Measurements from ENCODE around the gene SIRT2. TPM values are rescaled to one million over a fixed set of nuclear protein-coding genes. Genes with fewer than 3 reads are reported as not detected.

Gene SIRT2
- polyA plus RNA-seq, 1 donor (not counting 4 experiments of a cell fraction or from before 2014, with no cell fraction given): 46.6 TPM

DNA sequence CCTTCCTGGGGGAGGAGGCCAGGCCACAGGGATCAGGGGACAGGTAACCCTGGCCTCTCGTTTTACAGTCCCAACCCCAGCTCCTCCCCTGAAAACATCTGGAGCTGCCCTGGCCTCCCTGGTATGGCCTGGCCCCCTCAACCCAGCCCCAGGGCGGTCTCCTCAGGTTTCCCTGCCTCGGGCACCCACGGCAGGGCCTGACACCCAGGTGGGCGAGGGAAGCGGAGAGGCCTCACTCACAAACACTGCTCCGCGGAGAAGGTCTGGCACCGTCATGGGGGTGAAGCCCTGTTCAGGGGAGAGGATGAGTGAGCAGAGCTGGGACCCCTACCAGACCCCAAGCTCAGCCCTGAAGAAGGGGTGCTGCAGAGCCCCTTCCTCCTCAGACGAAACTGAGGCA is 19.1 kb upstream of the SIRT2 start:
- dilution Hi-C loops (cut with MboI; ENCODE audit: extremely low pct_ligation_motif_present, low sequenced_read_pairs): no loop called here
- TF ChIP-seq EZH2 (IDR thresholded peaks at IDR 0.05; ENCODE audit: low read length): no peak
- TF ChIP-seq, protein P1, sequence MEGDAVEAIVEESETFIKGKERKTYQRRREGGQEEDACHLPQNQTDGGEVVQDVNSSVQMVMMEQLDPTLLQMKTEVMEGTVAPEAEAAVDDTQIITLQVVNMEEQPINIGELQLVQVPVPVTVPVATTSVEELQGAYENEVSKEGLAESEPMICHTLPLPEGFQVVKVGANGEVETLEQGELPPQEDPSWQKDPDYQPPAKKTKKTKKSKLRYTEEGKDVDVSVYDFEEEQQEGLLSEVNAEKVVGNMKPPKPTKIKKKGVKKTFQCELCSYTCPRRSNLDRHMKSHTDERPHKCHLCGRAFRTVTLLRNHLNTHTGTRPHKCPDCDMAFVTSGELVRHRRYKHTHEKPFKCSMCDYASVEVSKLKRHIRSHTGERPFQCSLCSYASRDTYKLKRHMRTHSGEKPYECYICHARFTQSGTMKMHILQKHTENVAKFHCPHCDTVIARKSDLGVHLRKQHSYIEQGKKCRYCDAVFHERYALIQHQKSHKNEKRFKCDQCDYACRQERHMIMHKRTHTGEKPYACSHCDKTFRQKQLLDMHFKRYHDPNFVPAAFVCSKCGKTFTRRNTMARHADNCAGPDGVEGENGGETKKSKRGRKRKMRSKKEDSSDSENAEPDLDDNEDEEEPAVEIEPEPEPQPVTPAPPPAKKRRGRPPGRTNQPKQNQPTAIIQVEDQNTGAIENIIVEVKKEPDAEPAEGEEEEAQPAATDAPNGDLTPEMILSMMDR (optimal IDR thresholded peaks at IDR 0.05 in 1 of 3, IDR thresholded peaks at IDR 0.05 in 1 of 3, conservative IDR thresholded peaks at IDR 0.05 in 1 of 3; ENCODE audit: extremely low read depth in 1 of 3, insufficient read depth in 2 of 3, low read length in 3 of 3): no peak
- no peaks in the 10 kb centered on the region for H4K20me1 ChIP-seq (ENCODE audit: control insufficient read depth, extremely low read depth, insufficient read depth, low read length)

DNA sequence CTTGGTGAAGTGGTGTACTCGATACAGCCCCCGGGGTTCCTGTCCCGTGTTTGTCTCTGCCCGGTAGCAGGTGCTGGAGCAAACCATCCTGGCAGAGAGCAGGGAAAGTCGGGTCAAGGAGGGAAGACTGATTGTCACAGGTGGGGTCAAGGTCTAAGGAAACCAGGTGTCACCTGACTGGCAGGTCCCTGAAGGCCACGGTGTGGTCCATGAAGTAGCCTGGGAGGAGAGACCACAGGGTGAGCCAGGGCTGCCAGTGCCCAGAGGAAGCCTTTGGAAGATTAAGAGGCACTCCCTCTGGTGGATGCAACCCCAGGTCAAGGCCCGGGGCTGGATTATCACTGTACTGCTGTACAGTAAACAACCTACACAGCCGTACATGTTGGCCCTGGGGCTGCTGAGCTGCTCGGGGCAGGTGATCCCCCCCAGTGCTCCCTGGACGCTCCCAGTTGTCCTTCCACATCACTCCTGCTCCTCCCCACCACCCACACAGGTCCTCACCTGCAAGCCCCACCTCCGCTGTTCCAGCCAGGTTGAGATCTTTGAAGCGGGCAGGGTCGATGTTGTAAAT is 18.6 kb upstream of the SIRT2 start:
- Histone ChIP-seq H3K79me2 (ENCODE audit: control insufficient read depth, insufficient read depth, low read length) (no peaks in the 10 kb centered on the region), H4K20me1 (ENCODE audit: control insufficient read depth, extremely low read depth, insufficient read depth, low read length) (no peaks in the 10 kb centered on the region), H3K9me3 (ENCODE audit: control insufficient read depth, low read depth, low read length) (no peaks in the 10 kb centered on the region), H3K36me3 (ENCODE audit: control insufficient read depth in 2 of 2, extremely low read depth in 1 of 2, insufficient read depth in 2 of 2, low read length in 2 of 2) (peaks cover 8% of the 10 kb centered on the region in 2 experiments), H3K27me3 (ENCODE audit: control insufficient read depth, extremely low read depth, insufficient read depth, low read length) (no peaks in the 10 kb centered on the region), H3K27ac (ENCODE audit: control insufficient read depth, insufficient read depth, low read length) (no peak overlapping the region), H3K9ac (ENCODE audit: control insufficient read depth, extremely low read depth, insufficient read depth, low read length) (no peak overlapping the region), H3K9me1 (ENCODE audit: control insufficient read depth, extremely low read depth, insufficient read depth, low read length) (no peaks in the 10 kb centered on the region), H2AFZ (ENCODE audit: control insufficient read depth, low read length) (no peak overlapping the region), H3K4me3 (ENCODE audit: control insufficient read depth in 2 of 3, extremely low read depth in 1 of 3, insufficient read depth in 2 of 3, low read depth in 1 of 3, low read length in 3 of 3) (no peak overlapping the region), H3K4me2 (ENCODE audit: control insufficient read depth, extremely low read depth, insufficient read depth, low read depth, low read length) (no peak overlapping the region), H3K4me1 (ENCODE audit: control insufficient read depth, extremely low read depth, insufficient read depth, low read length) (no peaks in the 10 kb centered on the region)
- DNase-seq (ENCODE audit: low read depth, low spot score): no peak
- TF ChIP-seq EZH2 (IDR thresholded peaks at IDR 0.05; ENCODE audit: low read length): no peak
- TF ChIP-seq, protein P1 (optimal IDR thresholded peaks at IDR 0.05 in 1 of 3, IDR thresholded peaks at IDR 0.05 in 1 of 3, conservative IDR thresholded peaks at IDR 0.05 in 1 of 3; ENCODE audit: extremely low read depth in 1 of 3, insufficient read depth in 2 of 3, low read length in 3 of 3): peak; percentile 15 to 41 (median 36)
- no peak for FAIRE-seq
- dilution Hi-C loops (cut with MboI; ENCODE audit: extremely low pct_ligation_motif_present, low sequenced_read_pairs): no loop called here

More for the DNA sequence above, 19.1 kb upstream of the SIRT2 start:
- Histone ChIP-seq H3K4me2 (ENCODE audit: control insufficient read depth, extremely low read depth, insufficient read depth, low read depth, low read length) (no peak overlapping the region), H3K27me3 (ENCODE audit: control insufficient read depth, extremely low read depth, insufficient read depth, low read length) (no peaks in the 10 kb centered on the region), H3K36me3 (ENCODE audit: control insufficient read depth in 2 of 2, extremely low read depth in 1 of 2, insufficient read depth in 2 of 2, low read length in 2 of 2) (peaks cover 8% of the 10 kb centered on the region in 2 experiments), H3K4me3 (ENCODE audit: control insufficient read depth in 2 of 3, extremely low read depth in 1 of 3, insufficient read depth in 2 of 3, low read depth in 1 of 3, low read length in 3 of 3) (no peak overlapping the region), H3K9me3 (ENCODE audit: control insufficient read depth, low read depth, low read length) (no peaks in the 10 kb centered on the region), H3K79me2 (ENCODE audit: control insufficient read depth, insufficient read depth, low read length) (no peaks in the 10 kb centered on the region), H3K4me1 (ENCODE audit: control insufficient read depth, extremely low read depth, insufficient read depth, low read length) (no peaks in the 10 kb centered on the region), H3K9ac (ENCODE audit: control insufficient read depth, extremely low read depth, insufficient read depth, low read length) (no peak overlapping the region), H3K9me1 (ENCODE audit: control insufficient read depth, extremely low read depth, insufficient read depth, low read length) (no peaks in the 10 kb centered on the region), H2AFZ (ENCODE audit: control insufficient read depth, low read length) (no peak overlapping the region), H3K27ac (ENCODE audit: control insufficient read depth, insufficient read depth, low read length) (no peak overlapping the region)
- no peak for DNase-seq (ENCODE audit: low read depth, low spot score)
- FAIRE-seq: no peak
